HEK293 (cell line): ENCODE results near the gene MED4.

Experiments used
- CTCF ChIP-seq: fragments of 450-650 bp; formaldehyde crosslinking; IDR thresholded peaks from 2 replicates; pipeline ENCODE4 v1.5.1; 2016; ENCODE audit warnings: missing biosample characterization, missing genetic modification characterization
- YY1 ChIP-seq: fragments of 450-650 bp; formaldehyde crosslinking; IDR thresholded peaks from 2 replicates; pipeline ENCODE4 v1.5.1; 2018; ENCODE audit warnings: missing biosample characterization, missing genetic modification characterization
- ZNF704 ChIP-seq: fragments of 450-650 bp; formaldehyde crosslinking; IDR thresholded peaks from 2 replicates; pipeline ENCODE4 v1.5.1; 2016; ENCODE audit warnings: missing biosample characterization, missing genetic modification characterization
- ZNF777 ChIP-seq: fragments of 450-650 bp; formaldehyde crosslinking; IDR thresholded peaks from 2 replicates; pipeline ENCODE4 v1.5.1; 2017; ENCODE audit warnings: missing biosample characterization, missing genetic modification characterization, borderline replicate concordance
- ZNF830 ChIP-seq: fragments of 450-650 bp; IDR thresholded peaks from 2 replicates; pipeline ENCODE4 v1.5.0; 2018; ENCODE audit warnings: missing biosample characterization, missing genetic modification characterization, low read depth, mild to moderate bottlenecking, moderate library complexity
- TF ChIP-seq, protein P1 (sequence below): fragments of 450-650 bp; formaldehyde crosslinking; IDR thresholded peaks from 2 replicates; pipeline ENCODE4 v1.5.1; 2016; ENCODE audit warnings: missing biosample characterization, missing genetic modification characterization

DNA sequence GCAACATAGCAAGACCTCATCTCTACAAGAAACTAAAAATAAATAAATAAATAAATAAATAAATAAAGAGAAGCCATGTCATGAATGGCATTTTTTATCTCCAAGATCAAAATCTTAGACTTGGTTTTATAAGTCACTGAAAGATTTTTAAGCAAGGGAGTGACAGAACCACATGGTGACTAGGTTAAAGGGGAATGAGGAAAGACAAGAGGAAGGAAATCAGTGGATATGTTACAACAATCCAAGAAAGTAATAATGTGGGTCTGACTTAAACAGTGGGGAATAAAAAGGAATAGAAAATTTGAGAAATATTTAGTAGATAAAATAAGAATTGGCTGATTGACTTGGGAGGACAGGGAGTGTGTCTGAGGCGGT lies 18.8 kb upstream of the MED4 start:
- no peak for TF ChIP-seq CTCF (tag by site-specific recombination)
- TF ChIP-seq ZNF704 (tag by site-specific recombination) = no peak
- TF ChIP-seq, protein P1, sequence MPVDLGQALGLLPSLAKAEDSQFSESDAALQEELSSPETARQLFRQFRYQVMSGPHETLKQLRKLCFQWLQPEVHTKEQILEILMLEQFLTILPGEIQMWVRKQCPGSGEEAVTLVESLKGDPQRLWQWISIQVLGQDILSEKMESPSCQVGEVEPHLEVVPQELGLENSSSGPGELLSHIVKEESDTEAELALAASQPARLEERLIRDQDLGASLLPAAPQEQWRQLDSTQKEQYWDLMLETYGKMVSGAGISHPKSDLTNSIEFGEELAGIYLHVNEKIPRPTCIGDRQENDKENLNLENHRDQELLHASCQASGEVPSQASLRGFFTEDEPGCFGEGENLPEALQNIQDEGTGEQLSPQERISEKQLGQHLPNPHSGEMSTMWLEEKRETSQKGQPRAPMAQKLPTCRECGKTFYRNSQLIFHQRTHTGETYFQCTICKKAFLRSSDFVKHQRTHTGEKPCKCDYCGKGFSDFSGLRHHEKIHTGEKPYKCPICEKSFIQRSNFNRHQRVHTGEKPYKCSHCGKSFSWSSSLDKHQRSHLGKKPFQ = no peak
- no peak for TF ChIP-seq YY1 (tag by site-specific recombination)
- TF ChIP-seq ZNF830 = no peak
- no peak for TF ChIP-seq ZNF777 (tag by site-specific recombination)
